Activated naive CD4-positive, alpha-beta T cell treated with Interleukin-2 at 50 U/mL for 16 hours (primary cell): Measurements from ENCODE around the gene FBXL3.
A peak's percentile ranks its signal among the peaks of the same experiment; 100 is the strongest.
"Not testable (repeated sequence)": the region's sequence is repeated elsewhere in the genome, so short reads cannot be mapped to it uniquely, and the experiment has no call there.

Experiments
- DNase-seq: peaks from one replicate; pipeline ENCODE4 v3.0.0-alpha.2; 2020

The FBXL3 gene

GRCh38 chr13:77026255-77026860, 601 bp downstream of the FBXL3 start:
- peak; percentile 75 for DNase-seq

- no peak for DNase-seq
Observed at GRCh38 chr13:77022341-77022740, 4.6 kb downstream of the FBXL3 start.

- no peak for DNase-seq
Observed at GRCh38 chr13:77019756-77020155, 7.2 kb downstream of the FBXL3 start.

- DNase-seq = no peak
Observed at GRCh38 chr13:77016888-77017623, 9.9 kb downstream of the FBXL3 start.

- DNase-seq = no peak
Observed at GRCh38 chr13:77016251-77016812, 10.6 kb downstream of the FBXL3 start.

GRCh38 chr13:77014906-77015685, 11.9 kb downstream of the FBXL3 start:
- no peak for DNase-seq

- no peak for DNase-seq
Observed at GRCh38 chr13:77013853-77014542, 13.0 kb downstream of the FBXL3 start.

- not testable (repeated sequence) for DNase-seq
Observed at GRCh38 chr13:77009719-77010118, 17.2 kb downstream of the FBXL3 start.

- no peak for DNase-seq
Observed at GRCh38 chr13:77009011-77009410, 17.9 kb downstream of the FBXL3 start.

GRCh38 chr13:77008337-77008736, 18.6 kb downstream of the FBXL3 start:
- DNase-seq = not testable (repeated sequence)

GRCh38 chr13:77002590-77003190, 24.3 kb downstream of the FBXL3 start:
- DNase-seq = no peak

- no peak for DNase-seq
Observed at GRCh38 chr13:77001963-77002587, 24.9 kb downstream of the FBXL3 start.

- DNase-seq = no peak
Observed at GRCh38 chr13:77001540-77001939, 25.4 kb downstream of the FBXL3 start.

- no peak for DNase-seq
Observed at GRCh38 chr13:77000475-77000874, 26.5 kb downstream of the FBXL3 start.

- no peak for DNase-seq
Observed at GRCh38 chr13:76994281-76994680, 32.7 kb downstream of the FBXL3 start.

- no peak for DNase-seq
Observed at GRCh38 chr13:76993473-76993872, 33.5 kb downstream of the FBXL3 start.

GRCh38 chr13:76993021-76993420, 33.9 kb downstream of the FBXL3 start:
- no peak for DNase-seq

- peak; percentile 19 for DNase-seq
Observed at GRCh38 chr13:76992548-76993001, 34.4 kb downstream of the FBXL3 start.

- DNase-seq = peak; percentile 95
Observed at GRCh38 chr13:76991796-76992547, 35.0 kb downstream of the FBXL3 start, which contains the start of gene CLN5. TSS of gene CLN5 (plus strand) at chr13:76992081. CDS start at chr13:76992099, 18 bp downstream.

GRCh38 chr13:76991432-76991795, 35.5 kb downstream of the FBXL3 start:
- peak; percentile 81 for DNase-seq

- DNase-seq = no peak
Observed at GRCh38 chr13:76983676-76984075, 43.3 kb downstream of the FBXL3 start.
